Esophagus muscularis mucosa (tissue), 4 donors: ENCODE data around the gene COG5.

Experiments used
- EP300 ChIP-seq: sonication (generic); formaldehyde crosslinking; IDR thresholded peaks from one replicate; pipeline ENCODE4 v1.6.1; 2017; ENCODE audit warnings: antibody characterized with exemption
- POLR2A ChIP-seq: fragments of 450-650 bp; IDR thresholded peaks from one replicate; pipeline ENCODE4 v1.6.1; 2017; ENCODE audit warnings: antibody characterized with exemption, moderate library complexity, mild to moderate bottlenecking, low read depth
- POLR2AphosphoS5 ChIP-seq, 2 donors: sonication (generic); formaldehyde crosslinking; IDR thresholded peaks; one replicate each; pipeline ENCODE4 v1.6.1; 2017; ENCODE audit warnings: antibody characterized with exemption in 2 of 2
- TF ChIP-seq, protein P1 (sequence below), 3 experiments: fragments of 200-600 bp in 2 of 3; fragments of 450-650 bp in 1 of 3; sonication (generic) in 2 of 3; IDR thresholded peaks; one replicate each; pipeline ENCODE4 v1.5.1; 2017 to 2019; ENCODE audit warnings: antibody characterized with exemption in 3 of 3, mild to moderate bottlenecking in 2 of 3, moderate library complexity in 1 of 3

DNA sequence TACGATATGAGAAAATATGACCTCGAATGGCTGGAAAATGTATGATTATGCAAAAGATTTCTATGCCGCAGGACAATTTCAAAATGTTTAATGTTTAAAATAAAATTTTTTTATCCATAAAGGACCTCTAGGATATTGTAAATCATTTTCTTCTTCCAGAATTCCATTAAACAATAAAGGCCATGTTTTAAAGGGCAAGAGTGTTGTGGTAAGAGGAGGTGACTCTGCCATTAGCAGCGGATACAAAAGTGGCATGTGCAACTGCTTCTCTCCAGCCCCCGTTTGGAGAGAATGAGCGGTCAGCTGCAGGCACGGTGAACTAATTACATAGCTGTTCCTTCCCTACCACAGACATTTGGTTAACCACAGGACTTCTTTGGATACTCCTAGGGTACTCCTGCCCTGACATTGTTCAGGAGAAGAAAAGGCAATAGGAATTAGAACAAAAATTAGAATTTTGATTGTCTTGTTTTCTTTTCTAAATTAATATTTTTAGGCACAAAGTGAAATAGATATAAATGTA is 331.1 kb downstream of the COG5 start:
- TF ChIP-seq, protein P1, sequence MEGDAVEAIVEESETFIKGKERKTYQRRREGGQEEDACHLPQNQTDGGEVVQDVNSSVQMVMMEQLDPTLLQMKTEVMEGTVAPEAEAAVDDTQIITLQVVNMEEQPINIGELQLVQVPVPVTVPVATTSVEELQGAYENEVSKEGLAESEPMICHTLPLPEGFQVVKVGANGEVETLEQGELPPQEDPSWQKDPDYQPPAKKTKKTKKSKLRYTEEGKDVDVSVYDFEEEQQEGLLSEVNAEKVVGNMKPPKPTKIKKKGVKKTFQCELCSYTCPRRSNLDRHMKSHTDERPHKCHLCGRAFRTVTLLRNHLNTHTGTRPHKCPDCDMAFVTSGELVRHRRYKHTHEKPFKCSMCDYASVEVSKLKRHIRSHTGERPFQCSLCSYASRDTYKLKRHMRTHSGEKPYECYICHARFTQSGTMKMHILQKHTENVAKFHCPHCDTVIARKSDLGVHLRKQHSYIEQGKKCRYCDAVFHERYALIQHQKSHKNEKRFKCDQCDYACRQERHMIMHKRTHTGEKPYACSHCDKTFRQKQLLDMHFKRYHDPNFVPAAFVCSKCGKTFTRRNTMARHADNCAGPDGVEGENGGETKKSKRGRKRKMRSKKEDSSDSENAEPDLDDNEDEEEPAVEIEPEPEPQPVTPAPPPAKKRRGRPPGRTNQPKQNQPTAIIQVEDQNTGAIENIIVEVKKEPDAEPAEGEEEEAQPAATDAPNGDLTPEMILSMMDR (IDR thresholded peaks at IDR 0.05) = no peak
- TF ChIP-seq POLR2A (no peak), EP300 (no peak), POLR2AphosphoS5 (IDR thresholded peaks at IDR 0.05) (no peak)
